Lower leg skin (tissue), 4 donors: Measurements from ENCODE around the gene RASEF. TPM values are rescaled to one million over a fixed set of nuclear protein-coding genes. Genes with fewer than 3 reads are reported as not detected.

Experiments used
- DNase-seq, 2 donors: peaks; one replicate each; pipeline ENCODE4 v3.0.0-alpha.2; 2019; ENCODE audit warnings: low spot score in 2 of 2
- H3K4me3 ChIP-seq: fragments of 200-600 bp; sonication (generic); 2 replicates; pipeline ENCODE4 v1.5.1; 2017; ENCODE audit warnings: mild to moderate bottlenecking, low read depth; ENCODE audit not compliant: poor library complexity, severe bottlenecking
- CTCF ChIP-seq, 3 donors: fragments of 450-650 bp; IDR thresholded peaks; one replicate each; pipeline ENCODE4 v1.5.1; 2016; ENCODE audit warnings: antibody characterized with exemption in 3 of 3, mild to moderate bottlenecking in 3 of 3, moderate library complexity in 2 of 3
- POLR2A ChIP-seq, 2 donors: fragments of 450-650 bp; IDR thresholded peaks; one replicate each; pipeline ENCODE4 v1.6.1; 2016 to 2017; ENCODE audit warnings: antibody characterized with exemption in 2 of 2, mild to moderate bottlenecking in 1 of 2, moderate library complexity in 1 of 2
- WGBS, 2 donors: methylation state at CpG; one replicate each; pipeline ENCODE4 v1.1.5; 2018; 5-methylcytosine and 5-hydroxymethylcytosine counted together
- intact Hi-C: fragments of 100-400 bp; cut with DNase I; formaldehyde crosslinking; loops from one replicate; pipeline ENCODE4 v1.15.0; 2023; ENCODE audit warnings: low total_unique reads
- total RNA-seq, 4 donors: library from RNA; depleted of rRNA; stranded (reverse); fragments of >200 nt; gene quantifications; one replicate each; pipeline ENCODE4 v1.1.0, GENCODE V29; 2016

Gene RASEF
- total RNA-seq, 4 donors from 2014 or later, result 2.7 to 4.8 (median 3.3) TPM

DNA sequence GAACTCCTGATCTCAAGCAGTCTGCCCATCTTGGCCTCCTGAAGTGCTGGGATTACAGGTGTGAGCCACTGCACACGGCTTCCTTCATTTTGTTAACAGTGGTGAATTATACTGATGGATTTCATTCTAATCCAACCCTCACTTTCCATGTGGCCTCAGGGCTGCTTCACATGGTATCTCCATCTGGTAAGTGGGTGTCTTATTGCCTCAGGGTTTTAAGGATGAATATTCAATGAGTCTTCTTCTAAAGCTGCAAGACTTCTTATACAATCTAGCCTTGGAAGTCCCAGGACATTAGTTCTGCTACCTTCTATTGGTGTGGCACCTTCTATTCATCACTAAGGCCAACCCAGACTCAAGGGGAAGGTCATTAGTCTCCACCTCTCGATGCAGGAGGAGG lies 8.7 kb upstream of the RASEF start:
- TF ChIP-seq CTCF (IDR thresholded peaks at IDR 0.05) (no peak), POLR2A (IDR thresholded peaks at IDR 0.05) (no peak)
- 75 to 82% methylated on average over 2 of the region's 2 CpGs for WGBS, 2 donors
- no peak for DNase-seq
- intact Hi-C loops, result no loop called here
- no peak overlapping the region for H3K4me3 ChIP-seq

- TF ChIP-seq POLR2A (IDR thresholded peaks at IDR 0.05), result no peak
- no peak for TF ChIP-seq CTCF (IDR thresholded peaks at IDR 0.05)
- intact Hi-C loops, result no loop called here
- no peak for DNase-seq
- H3K4me3 ChIP-seq, result no peak overlapping the region
Measured at GRCh38 chr9:83070261-83070660, 7.3 kb upstream of the RASEF start.

- no peak for DNase-seq
- TF ChIP-seq CTCF (IDR thresholded peaks at IDR 0.05) (no peak), POLR2A (IDR thresholded peaks at IDR 0.05) (no peak)
- no peak overlapping the region for H3K4me3 ChIP-seq
- WGBS, 2 donors, result 59 to 72% methylated on average over 1 of the region's 1 CpG
- intact Hi-C loops, result no loop called here
Measured at GRCh38 chr9:83069651-83070050, 6.7 kb upstream of the RASEF start.

DNA sequence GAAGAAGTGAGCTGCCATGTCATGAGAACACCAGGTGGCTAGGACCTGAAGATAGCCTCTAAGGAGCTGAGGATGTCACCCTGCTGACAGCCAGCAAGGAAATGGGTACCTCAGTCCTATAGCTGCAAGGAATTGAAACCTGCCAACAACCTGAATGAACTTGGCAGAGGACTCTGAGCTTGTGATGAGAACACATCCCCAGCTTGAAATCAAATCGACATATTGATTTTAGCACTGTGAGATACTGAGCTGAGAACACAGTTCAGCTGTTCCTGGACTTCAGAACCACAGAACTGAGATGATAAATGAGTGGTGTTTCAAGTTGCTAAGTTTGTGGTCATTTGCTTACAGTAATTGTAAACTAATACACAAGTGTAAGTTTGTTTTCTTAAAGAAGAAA lies 5.5 kb upstream of the RASEF start:
- no peak overlapping the region for H3K4me3 ChIP-seq
- intact Hi-C loops, result no loop called here
- 83 to 87% methylated on average over 1 of the region's 1 CpG for WGBS, 2 donors
- no peak for DNase-seq
- TF ChIP-seq POLR2A (IDR thresholded peaks at IDR 0.05), result no peak
- TF ChIP-seq CTCF (IDR thresholded peaks at IDR 0.05), result no peak

DNA sequence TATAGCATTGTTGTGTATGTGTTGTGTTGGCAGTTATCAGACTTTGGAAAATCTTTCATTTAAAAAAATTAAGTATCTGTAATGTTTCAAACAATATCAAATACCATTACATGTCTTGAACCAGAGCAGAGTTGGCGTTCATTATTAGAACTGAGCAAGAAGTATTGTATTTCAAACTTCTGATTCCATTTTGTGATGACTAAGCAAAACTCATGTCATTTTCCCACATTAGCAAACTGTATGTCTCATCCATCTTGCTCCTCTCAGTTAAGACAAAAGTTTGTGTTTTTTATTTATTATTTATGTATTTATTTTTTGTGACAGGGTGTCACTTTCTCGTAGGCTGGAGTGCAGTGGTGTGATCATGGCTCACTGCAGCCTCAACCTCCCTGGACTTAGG lies 4.6 kb upstream of the RASEF start:
- 78 to 83% methylated on average over 2 of the region's 2 CpGs for WGBS, 2 donors
- intact Hi-C loops, result no loop called here
- no peak overlapping the region for H3K4me3 ChIP-seq
- no peak for DNase-seq
- TF ChIP-seq CTCF (IDR thresholded peaks at IDR 0.05) (no peak), POLR2A (IDR thresholded peaks at IDR 0.05) (no peak)

- TF ChIP-seq POLR2A (IDR thresholded peaks at IDR 0.05) (no peak), CTCF (IDR thresholded peaks at IDR 0.05) (no peak)
- intact Hi-C loops, result no loop called here
- DNase-seq, result no peak
Measured at GRCh38 chr9:83066771-83067170, 3.8 kb upstream of the RASEF start.

More at GRCh38 chr9:83066771-83067170, 3.8 kb upstream of the RASEF start:
- no peak overlapping the region for H3K4me3 ChIP-seq
- 62 to 66% methylated on average over 5 of the region's 5 CpGs for WGBS, 2 donors
